HepG2 (cell line): ENCODE results near the gene RPP25L. TPM values are rescaled to one million over a fixed set of nuclear protein-coding genes. Genes with fewer than 3 reads are reported as not detected.

Experiments
- ATAC-seq: fragments of 200-7000 bp; cut with Tn5 transposase; 3 replicates; pipeline ENCODE4 v1.9.1; 2020; ENCODE audit warnings: mild to moderate bottlenecking, moderate library complexity
- BruUV-seq: library from RNA; stranded (reverse); fragments of 400-500 nt; replicated peaks from 2 replicates; lab custom pipeline; 2021; lab: Mats Ljungman, UMichigan
- CTCF ChIA-PET: fragments of 300-600 bp; formaldehyde crosslinking; extraction: SDS; loops from one replicate; lab custom pipeline; 2021; ENCODE audit warnings: low total read pairs, inconsistent platforms, low intra/inter-chr PET ratio; lab: Yijun Ruan, JAX
- POLR2A ChIA-PET: fragments of 350-600 bp; sonication (Branson Sonifier 250); formaldehyde crosslinking; loops from one replicate; lab custom pipeline; 2020; ENCODE audit warnings: antibody characterized with exemption, inconsistent platforms; lab: Yijun Ruan, JAX
- DNase-seq: peaks from one replicate; pipeline ENCODE4 v3.0.0-alpha.2; 2015; ENCODE audit warnings: low spot score
- FAIRE-seq: peaks from 3 replicates; lab custom pipeline; 2011; peaks lifted over from hg19 to GRCh38; lab: Jason Lieb, UNC
- H2AFZ ChIP-seq: one replicate; pipeline ENCODE4 v1.6.1; 2011; ENCODE audit warnings: low read length, inconsistent platforms
- H3K27ac ChIP-seq: fragments of 300-600 bp; 3 replicates; pipeline ENCODE4 v1.8.0; 2011; ENCODE audit warnings: mixed run types, mild to moderate bottlenecking, mixed read lengths, low read length, inconsistent platforms; ENCODE audit not compliant: insufficient read depth; ENCODE audit errors: extremely low read length
- H3K27me3 ChIP-seq, 2 experiments: fragments of 200-600 bp in 1 of 2; 2 replicates in 1 of 2; 3 replicates in 1 of 2; pipeline versions ENCODE4 v1.6.0 to v1.8.0; 2011; ENCODE audit warnings: low read length in 2 of 2, mild to moderate bottlenecking in 2 of 2, moderate library complexity in 2 of 2, inconsistent platforms in 1 of 2; ENCODE audit not compliant: insufficient read depth in 2 of 2, control insufficient read depth in 1 of 2
- H3K36me3 ChIP-seq, 2 experiments: fragments of 200-600 bp in 1 of 2; replicated peaks in 1 of 2; 2 replicates in 1 of 2; 3 replicates in 1 of 2; pipeline versions ENCODE4 v1.5.1 to v1.8.0; 2011; ENCODE audit warnings: low read length in 2 of 2, inconsistent platforms in 1 of 2; ENCODE audit not compliant: insufficient read depth in 2 of 2, control insufficient read depth in 1 of 2
- H3K4me1 ChIP-seq: 2 replicates; pipeline ENCODE4 v1.5.1; 2012; ENCODE audit warnings: low read length, inconsistent platforms; ENCODE audit not compliant: insufficient read depth
- H3K4me2 ChIP-seq: 2 replicates; pipeline ENCODE4 v1.6.0; 2011; ENCODE audit warnings: low read depth, low read length, inconsistent platforms
- H3K4me3 ChIP-seq, 3 experiments: fragments of 200-600 bp in 1 of 3; sonication (generic), shearing (Covaris generic) in 1 of 3; replicated peaks in 1 of 3; 2 replicates each; pipeline ENCODE4 v1.5.1; 2011 to 2016; ENCODE audit warnings: low read length in 3 of 3, inconsistent platforms in 2 of 3, low read depth in 2 of 3, mild to moderate bottlenecking in 2 of 3, control low read depth in 1 of 3, mixed read lengths in 1 of 3; ENCODE audit not compliant: insufficient read depth in 1 of 3
- H3K79me2 ChIP-seq: one replicate; pipeline ENCODE4 v1.6.1; 2011; ENCODE audit warnings: low read length, inconsistent platforms; ENCODE audit not compliant: insufficient read depth
- H3K9ac ChIP-seq: 2 replicates; pipeline ENCODE4 v1.6.0; 2011; ENCODE audit warnings: mild to moderate bottlenecking, low read depth, low read length, inconsistent platforms; ENCODE audit not compliant: insufficient read depth
- H3K9me3 ChIP-seq: 2 replicates; pipeline ENCODE4 v1.5.1; 2012; ENCODE audit warnings: mild to moderate bottlenecking, low read length
- H4K20me1 ChIP-seq: 2 replicates; pipeline ENCODE4 v1.6.0; 2011; ENCODE audit warnings: inconsistent platforms, mild to moderate bottlenecking, low read length, moderate library complexity; ENCODE audit not compliant: insufficient read depth
- BCL6 ChIP-seq: IDR thresholded peaks from 2 replicates; pipeline ENCODE4 v1.6.1; 2016; ENCODE audit warnings: missing genetic modification reagents, missing compliant biosample characterization
- CTCF ChIP-seq: sonication (generic); formaldehyde crosslinking; IDR thresholded peaks from 2 replicates; pipeline ENCODE4 v1.5.0; 2020; ENCODE audit warnings: mild to moderate bottlenecking, missing genetic modification reagents, moderate library complexity
- MYC ChIP-seq: sonication (generic); formaldehyde crosslinking; IDR thresholded peaks from 2 replicates; pipeline ENCODE4 v1.9.0; 2021; ENCODE audit warnings: missing genetic modification reagents, borderline replicate concordance
- RBAK ChIP-seq: sonication (generic); formaldehyde crosslinking; IDR thresholded peaks from 2 replicates; pipeline ENCODE4 v1.5.1; 2020; ENCODE audit warnings: mild to moderate bottlenecking, missing genetic modification reagents
- SNAI1 ChIP-seq: sonication (generic); formaldehyde crosslinking; IDR thresholded peaks from 2 replicates; pipeline ENCODE4 v1.5.0; 2020; ENCODE audit warnings: mild to moderate bottlenecking, missing genetic modification reagents, borderline replicate concordance
- ZNF589 ChIP-seq: sonication (generic); formaldehyde crosslinking; conservative IDR thresholded peaks from 2 replicates; pipeline ENCODE4 v1.8.0; 2022; ENCODE audit warnings: mild to moderate bottlenecking, moderate library complexity, missing genetic modification reagents
- ZNF772 ChIP-seq: sonication (generic); formaldehyde crosslinking; IDR thresholded peaks from 2 replicates; pipeline ENCODE4 v1.5.0; 2020; ENCODE audit warnings: mild to moderate bottlenecking, missing genetic modification reagents
- WGBS: methylation state at CpG from one replicate; pipeline ENCODE4 v1.1.6; 2017; ENCODE audit warnings: low lambda C conversion rate; 5-methylcytosine and 5-hydroxymethylcytosine counted together
- in situ Hi-C: cut with HindIII; loops from 2 replicates; pipeline ENCODE4 v1.10.0; 2017; ENCODE audit warnings: low pct_unique_long_range_greater_than_20kb; ENCODE audit not compliant: extremely low pct_ligation_motif_present
- intact Hi-C: fragments of 100-400 bp; cut with micrococcal nuclease; formaldehyde crosslinking; loops from one replicate; pipeline ENCODE4 v1.10.0; 2022; ENCODE audit not compliant: unreplicated experiment
- polyA plus RNA-seq, 8 experiments: library from polyadenylated mRNA; depleted of rRNA in 3 of 8; stranded (reverse) in 7 of 8; unstranded in 1 of 8; fragments of >200 nt; fragmentation: Illumina TruSeq in 4 of 8; extraction: Trizol in 4 of 8; gene quantifications; 2 replicates each; pipeline versions ENCODE4 v1.2.1 to v1.2.3, GENCODE V29; 2011 to 2016; ENCODE audit warnings: low read depth in 4 of 8, missing spikeins in 1 of 8, mixed read lengths in 1 of 8; ENCODE audit not compliant: insufficient read depth in 1 of 8
- total RNA-seq, 5 experiments: library from RNA; depleted of rRNA; stranded (reverse); fragments of >200 nt; fragmentation: Illumina TruSeq; extraction: Trizol; gene quantifications; 2 replicates each; pipeline ENCODE4 v1.2.3, GENCODE V29; 2016; ENCODE audit warnings: low read depth in 1 of 5

The RPP25L gene
- total and polyA plus RNA-seq, 2 of the 13 experiments (the other 11 are each of a cell fraction or from before 2014, with no cell fraction given): 24.5 to 27.3 TPM

- ATAC-seq: peak; percentile 21
- no peaks in the 10 kb centered on the region; a peak in 2 of 5 replicates for H3K27me3 ChIP-seq
- no peaks in the 10 kb centered on the region for H3K79me2 ChIP-seq
- H4K20me1 ChIP-seq: no peaks in the 10 kb centered on the region
- WGBS: 77% methylated on average over 4 of the region's 8 CpGs
- BruUV-seq: no TSS peak
- DNase-seq: no peak
- H3K4me3 ChIP-seq: no peak overlapping the region
- POLR2A ChIA-PET: interaction anchor here (0.7 kb wide), 1 partner anchor 13 kb away, joined by 4 read pairs; the partner anchor contains the start of gene GALT
- no peak overlapping the region for H3K4me2 ChIP-seq
- no peak for FAIRE-seq
- H3K36me3 ChIP-seq: no peaks in the 10 kb centered on the region
- intact Hi-C loops: no loop called here
- H2AFZ ChIP-seq: no peak overlapping the region
- in situ Hi-C loops: no loop called here
- H3K9me3 ChIP-seq: no peaks in the 10 kb centered on the region
- peaks cover 11% of the 10 kb centered on the region for H3K4me1 ChIP-seq
- H3K27ac ChIP-seq: no peak overlapping the region
- no peak overlapping the region for H3K9ac ChIP-seq
- CTCF ChIA-PET: interaction anchor here (1.0 kb wide), 1 partner anchor 41 kb away, joined by 3 read pairs; no protein-coding TSS in a partner anchor
- TF ChIP-seq CTCF (CRISPR knock-in tag): 0 out of 2 replicates have a peak, but pooled peaks have one; percentile 10
- no peak for TF ChIP-seq RBAK (CRISPR knock-in tag)
These were observed 47.8 kb upstream of the RPP25L start for GRCh38 chr9:34659592-34660253.

- Histone ChIP-seq H3K4me1 (peaks cover 8% of the 10 kb centered on the region), H3K79me2 (no peaks in the 10 kb centered on the region), H3K4me2 (no peak overlapping the region), H3K27me3 (no peaks in the 10 kb centered on the region; a peak in 3 of 5 replicates), H3K9ac (no peak overlapping the region), H3K36me3 (no peaks in the 10 kb centered on the region), H3K27ac (no peak overlapping the region), H3K9me3 (no peaks in the 10 kb centered on the region), H2AFZ (no peak overlapping the region), H4K20me1 (no peaks in the 10 kb centered on the region), H3K4me3 (no peak overlapping the region)
- DNase-seq (no peak), FAIRE-seq (no peak), ATAC-seq (no peak)
- ChIA-PET CTCF (no interaction called here), POLR2A (interaction anchor here (1.5 kb wide), 1 partner anchor 12 kb away, joined by 3 read pairs; the partner anchor contains the start of gene GALT)
- BruUV-seq: no TSS peak
- WGBS: 70% methylated on average over 2 of the region's 14 CpGs
- in situ Hi-C loops: no loop called here
- intact Hi-C loops: no loop called here
- TF ChIP-seq RBAK (CRISPR knock-in tag) (no peak), ZNF772 (CRISPR knock-in tag) (no peak), SNAI1 (no peak), MYC (no peak), BCL6 (no peak), ZNF589 (CRISPR knock-in tag) (no peak)
These were observed 46.6 kb upstream of the RPP25L start for GRCh38 chr9:34658461-34658860.
